Transverse colon (tissue), 4 donors: ENCODE results near the gene TPPP. TPM values are rescaled to one million over a fixed set of nuclear protein-coding genes. Genes with fewer than 3 reads are reported as not detected.

ENCODE experiments used
- DNase-seq: peaks from one replicate; pipeline ENCODE4 v3.0.0-alpha.2; 2019
- H3K27ac ChIP-seq, 4 donors: fragments of 200-600 bp; sonication (generic); 2 replicates each; pipeline ENCODE4 v1.5.1; 2016 to 2018; ENCODE audit warnings: inconsistent platforms in 4 of 4
- H3K27me3 ChIP-seq: fragments of 200-600 bp; sonication (generic); 2 replicates; pipeline ENCODE4 v1.5.1; 2017; ENCODE audit warnings: inconsistent platforms
- H3K36me3 ChIP-seq, 4 donors: fragments of 200-600 bp; sonication (generic); 2 replicates each; pipeline ENCODE4 v1.5.1; 2017 to 2019; ENCODE audit warnings: inconsistent platforms in 4 of 4
- H3K4me1 ChIP-seq, 4 donors: fragments of 200-600 bp; sonication (generic); 2 replicates each; pipeline ENCODE4 v1.5.1; 2017 to 2020; ENCODE audit warnings: inconsistent platforms in 4 of 4
- H3K4me3 ChIP-seq, 4 donors: fragments of 200-600 bp; sonication (generic); 1 replicate in 1 of 4; 2 replicates in 3 of 4; pipeline versions ENCODE4 v1.5.1 to v1.6.1; 2017 to 2019; ENCODE audit warnings: inconsistent platforms in 4 of 4
- H3K9me3 ChIP-seq, 2 donors: fragments of 200-600 bp; sonication (generic); 2 replicates each; pipeline ENCODE4 v1.5.1; 2017 to 2019; ENCODE audit warnings: inconsistent platforms in 2 of 2
- EP300 ChIP-seq: sonication (generic); formaldehyde crosslinking; IDR thresholded peaks from one replicate; pipeline ENCODE4 v1.6.1; 2017; ENCODE audit warnings: antibody characterized with exemption, low read depth
- POLR2A ChIP-seq: fragments of 450-650 bp; IDR thresholded peaks from one replicate; pipeline ENCODE4 v1.6.1; 2016; ENCODE audit warnings: antibody characterized with exemption, mild to moderate bottlenecking, moderate library complexity
- POLR2AphosphoS5 ChIP-seq, 3 donors: sonication (generic); formaldehyde crosslinking; IDR thresholded peaks; one replicate each; pipeline ENCODE4 v1.6.1; 2016; ENCODE audit warnings: antibody characterized with exemption in 3 of 3
- WGBS, 2 donors: methylation state at CpG; one replicate each; pipeline ENCODE4 v1.1.5; 2018; ENCODE audit warnings: low coverage in 1 of 2; 5-methylcytosine and 5-hydroxymethylcytosine counted together
- in situ Hi-C, 4 donors: fragments of 200-750 bp; cut with MboI; loops; one replicate each; pipeline versions ENCODE4 v1.15.0 to v1.15.1; 2017; ENCODE audit warnings: low sequenced_read_pairs in 3 of 4, low pct_ligation_motif_present in 1 of 4, low pct_unique_long_range_greater_than_20kb in 1 of 4
- intact Hi-C: fragments of 100-400 bp; cut with DNase I; formaldehyde crosslinking; loops from one replicate; pipeline ENCODE4 v1.15.1; 2023; ENCODE audit warnings: low total_unique reads
- total RNA-seq, 4 donors: library from RNA; depleted of rRNA; stranded (reverse); fragments of >200 nt; gene quantifications; one replicate each; pipeline ENCODE4 v1.1.0, GENCODE V29; 2016
- TF ChIP-seq, protein P1 (sequence below), 5 experiments: fragments of 200-600 bp in 3 of 5; fragments of 450-650 bp in 2 of 5; sonication (generic) in 3 of 5; IDR thresholded peaks; 1 replicate in 2 of 5; 2 replicates in 3 of 5; pipeline ENCODE4 v1.5.1; 2016 to 2017; ENCODE audit warnings: antibody characterized with exemption in 5 of 5, inconsistent platforms in 3 of 5, mild to moderate bottlenecking in 2 of 5, moderate library complexity in 1 of 5

Gene TPPP
- total RNA-seq, 4 donors from 2014 or later = 2.2 to 40.6 (median 4.1) TPM

DNA sequence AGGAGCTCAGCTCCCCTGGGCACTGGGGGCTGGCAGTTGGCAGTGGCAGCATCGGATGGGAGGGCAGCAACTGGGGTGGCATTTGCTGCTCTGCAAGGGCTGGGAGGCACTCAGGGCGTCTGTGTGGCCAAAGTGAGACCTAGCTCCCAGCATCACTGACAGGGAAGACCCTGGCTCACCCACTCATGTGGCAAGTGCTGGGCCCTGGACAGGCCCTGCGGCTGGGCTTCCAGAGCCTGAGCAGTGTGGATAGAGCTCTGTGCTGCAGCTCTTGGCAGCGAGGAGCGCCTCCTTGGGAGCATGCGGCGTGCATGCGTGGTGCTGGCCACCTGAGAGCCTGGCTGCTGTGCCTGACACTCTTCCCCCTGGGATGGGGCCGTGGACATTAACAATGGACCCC, 70.8 kb downstream of the TPPP start:
- intact Hi-C loops (no loop called here), in situ Hi-C loops (no loop called here)
- no peak for DNase-seq
- Histone ChIP-seq H3K4me1 (no peaks in the 10 kb centered on the region), H3K9me3 (no peaks in the 10 kb centered on the region), H3K4me3 (no peak overlapping the region), H3K36me3 (peaks cover 0 to 4% (median 0%) of the 10 kb centered on the region in 4 donors), H3K27me3 (no peaks in the 10 kb centered on the region), H3K27ac (no peak overlapping the region)
- no peak for TF ChIP-seq POLR2A
- TF ChIP-seq EP300 = no peak
- TF ChIP-seq POLR2AphosphoS5 (IDR thresholded peaks at IDR 0.05) = no peak
- TF ChIP-seq, protein P1, sequence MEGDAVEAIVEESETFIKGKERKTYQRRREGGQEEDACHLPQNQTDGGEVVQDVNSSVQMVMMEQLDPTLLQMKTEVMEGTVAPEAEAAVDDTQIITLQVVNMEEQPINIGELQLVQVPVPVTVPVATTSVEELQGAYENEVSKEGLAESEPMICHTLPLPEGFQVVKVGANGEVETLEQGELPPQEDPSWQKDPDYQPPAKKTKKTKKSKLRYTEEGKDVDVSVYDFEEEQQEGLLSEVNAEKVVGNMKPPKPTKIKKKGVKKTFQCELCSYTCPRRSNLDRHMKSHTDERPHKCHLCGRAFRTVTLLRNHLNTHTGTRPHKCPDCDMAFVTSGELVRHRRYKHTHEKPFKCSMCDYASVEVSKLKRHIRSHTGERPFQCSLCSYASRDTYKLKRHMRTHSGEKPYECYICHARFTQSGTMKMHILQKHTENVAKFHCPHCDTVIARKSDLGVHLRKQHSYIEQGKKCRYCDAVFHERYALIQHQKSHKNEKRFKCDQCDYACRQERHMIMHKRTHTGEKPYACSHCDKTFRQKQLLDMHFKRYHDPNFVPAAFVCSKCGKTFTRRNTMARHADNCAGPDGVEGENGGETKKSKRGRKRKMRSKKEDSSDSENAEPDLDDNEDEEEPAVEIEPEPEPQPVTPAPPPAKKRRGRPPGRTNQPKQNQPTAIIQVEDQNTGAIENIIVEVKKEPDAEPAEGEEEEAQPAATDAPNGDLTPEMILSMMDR (IDR thresholded peaks at IDR 0.05) = no peak
- 95% methylated on average over 9 of the region's 9 CpGs; no CpG with 5 or more reads in 1 of the 2 donors for WGBS, 2 donors

GRCh38 chr5:621341-621761, 71.8 kb downstream of the TPPP start:
- Histone ChIP-seq H3K27ac (no peak overlapping the region), H3K36me3 (peaks cover 0 to 4% (median 0%) of the 10 kb centered on the region in 4 donors), H3K27me3 (no peaks in the 10 kb centered on the region), H3K4me1 (no peaks in the 10 kb centered on the region), H3K4me3 (no peak overlapping the region), H3K9me3 (no peaks in the 10 kb centered on the region)
- in situ Hi-C loops (no loop called here), intact Hi-C loops (no loop called here)
- DNase-seq = no peak
- 97 to 100% methylated on average over 2 to 16 of the region's 16 CpGs for WGBS, 2 donors
- TF ChIP-seq EP300 = no peak
- TF ChIP-seq, protein P1 (IDR thresholded peaks at IDR 0.05) = no peak

- no peaks in the 10 kb centered on the region for H3K27me3 ChIP-seq
- H3K4me1 ChIP-seq = no peaks in the 10 kb centered on the region
- no peak for TF ChIP-seq EP300
- TF ChIP-seq, protein P1 (IDR thresholded peaks at IDR 0.05) = no peak
- TF ChIP-seq POLR2A = no peak
- TF ChIP-seq POLR2AphosphoS5 (IDR thresholded peaks at IDR 0.05) = no peak
- H3K4me3 ChIP-seq = no peak overlapping the region
- intact Hi-C loops = no loop called here
- peaks cover 0 to 4% (median 0%) of the 10 kb centered on the region in 4 donors for H3K36me3 ChIP-seq
- no peaks in the 10 kb centered on the region for H3K9me3 ChIP-seq
- DNase-seq = no peak
- in situ Hi-C loops = no loop called here
- no peak overlapping the region for H3K27ac ChIP-seq
- 93 to 100% methylated on average over 2 to 8 of the region's 8 CpGs for WGBS, 2 donors
Measured at GRCh38 chr5:620586-621180, 72.5 kb downstream of the TPPP start.

- in situ Hi-C loops (no loop called here), intact Hi-C loops (no loop called here)
- TF ChIP-seq POLR2A (no peak), EP300 (no peak), POLR2AphosphoS5 (IDR thresholded peaks at IDR 0.05) (no peak)
- TF ChIP-seq, protein P1 (IDR thresholded peaks at IDR 0.05) = no peak
- Histone ChIP-seq H3K9me3 (no peaks in the 10 kb centered on the region), H3K27ac (no peak overlapping the region), H3K36me3 (peaks cover 0 to 4% (median 0%) of the 10 kb centered on the region in 4 donors), H3K4me3 (no peak overlapping the region), H3K27me3 (no peaks in the 10 kb centered on the region), H3K4me1 (no peaks in the 10 kb centered on the region)
- no peak for DNase-seq
- WGBS, 2 donors = 98 to 100% methylated on average over 1 to 20 of the region's 20 CpGs
Measured at GRCh38 chr5:620152-620551, 73.0 kb downstream of the TPPP start.
